ENCODE data around the gene PDE4B. TPM values are rescaled to one million over a fixed set of nuclear protein-coding genes. Genes with fewer than 3 reads are reported as not detected.

PDE4B gene
- total and polyA plus RNA-seq, 9 of the 15 experiments (the other 6 are each of a cell fraction or from before 2014, with no cell fraction given), result 0.09 TPM; not detected in 8

GRCh38 chr1:65921446-65921845 is 128.8 kb downstream of the PDE4B start:
- TF ChIP-seq ZBTB40 (IDR thresholded peaks at IDR 0.05) (0 out of 2 replicates have a peak, but pooled peaks have one; percentile 18), ZBTB40 (CRISPR knock-in tag; IDR thresholded peaks at IDR 0.05) (no peak), ZNF224 (CRISPR knock-in tag; IDR thresholded peaks at IDR 0.05) (no peak)
- peak overlapping the region; percentile 52 for H2AFZ ChIP-seq (ENCODE audit: low read depth, low read length)
- H3K4me2 ChIP-seq (ENCODE audit: insufficient read depth, low read length), result no peak overlapping the region
- H3K9me1 ChIP-seq (ENCODE audit: control insufficient read depth, insufficient read depth, low read length), result no peaks in the 10 kb centered on the region
- no peak overlapping the region for H3K27ac ChIP-seq (ENCODE audit: extremely low read depth, low read depth, low read length)
- FAIRE-seq (no peak), ATAC-seq (no peak), DNase-seq (ENCODE audit: extremely low read depth in 1 of 4, low spot score in 3 of 4) (no peak)
- H3K4me1 ChIP-seq (replicated peaks in 1 of 2; ENCODE audit: control insufficient read depth in 2 of 2, insufficient read depth in 2 of 2, low read length in 2 of 2), result no peaks in the 10 kb centered on the region
- no peak overlapping the region for H3K4me3 ChIP-seq
- intact Hi-C loops (cut with micrococcal nuclease), result no loop called here
- 25% methylated on average over 4 of the region's 4 CpGs for WGBS (ENCODE audit: insufficient coverage, low coverage, missing lambda C conversion rate)
- H3K36me3 ChIP-seq (ENCODE audit: control insufficient read depth, insufficient read depth, low read length), result no peaks in the 10 kb centered on the region
- no peak overlapping the region for H3K9ac ChIP-seq (ENCODE audit: insufficient read depth in 1 of 2, low read depth in 2 of 2, low read length in 2 of 2)
- no peaks in the 10 kb centered on the region for H4K20me1 ChIP-seq (replicated peaks; ENCODE audit: control insufficient read depth, insufficient read depth, low read length)
- H3K27me3 ChIP-seq (ENCODE audit: control insufficient read depth in 2 of 2, insufficient read depth in 2 of 2, low read length in 2 of 2), result no peaks in the 10 kb centered on the region
- BruUV-seq (replicated peaks), result no TSS peak
- no peaks in the 10 kb centered on the region for H3K79me2 ChIP-seq (ENCODE audit: control insufficient read depth, insufficient read depth, low read length)
- ChIA-PET POLR2A (no interaction called here), CTCF (ENCODE audit: low intra/inter-chr PET ratio) (no interaction called here)
- H3K9me3 ChIP-seq (replicated peaks; ENCODE audit: control insufficient read depth, insufficient read depth, low read depth, low read length), result no peaks in the 10 kb centered on the region
- in situ Hi-C loops (cut with MboI), result no loop called here
